Bronchial epithelial cell (primary cell): Measurements from ENCODE around the gene CERS1. TPM values are rescaled to one million over a fixed set of nuclear protein-coding genes. Genes with fewer than 3 reads are reported as not detected.

Source experiments
- DNase-seq: peaks from one replicate; pipeline ENCODE4 v3.0.0-alpha.2; 2010; ENCODE audit warnings: low read depth
- FAIRE-seq: peaks from 2 replicates; lab custom pipeline; 2011; peaks lifted over from hg19 to GRCh38; lab: Jason Lieb, UNC
- H3K27me3 ChIP-seq: 2 replicates; pipeline ENCODE4 v1.5.1; 2011; ENCODE audit warnings: low read length; ENCODE audit not compliant: control insufficient read depth, insufficient read depth
- H3K36me3 ChIP-seq: 2 replicates; pipeline ENCODE4 v1.5.1; 2011; ENCODE audit warnings: low read length; ENCODE audit not compliant: control insufficient read depth, insufficient read depth
- H3K4me3 ChIP-seq: 2 replicates; pipeline ENCODE4 v1.5.1; 2011; ENCODE audit warnings: mild to moderate bottlenecking, low read depth, low read length, control low read depth
- total RNA-seq: library from RNA; depleted of rRNA; stranded (reverse); fragments of >200 nt; gene quantifications from 2 replicates; pipeline ENCODE4 v1.2.1, GENCODE V29; 2014
- TF ChIP-seq, protein P1 (sequence below): IDR thresholded peaks from 2 replicates; pipeline ENCODE4 v1.5.1; 2011; ENCODE audit warnings: mild to moderate bottlenecking, moderate library complexity, low read length, control low read depth, inconsistent platforms; ENCODE audit not compliant: insufficient read depth, severe bottlenecking

The CERS1 gene
- total RNA-seq, 1 donor from 2014 or later, result 0.26 TPM

DNA sequence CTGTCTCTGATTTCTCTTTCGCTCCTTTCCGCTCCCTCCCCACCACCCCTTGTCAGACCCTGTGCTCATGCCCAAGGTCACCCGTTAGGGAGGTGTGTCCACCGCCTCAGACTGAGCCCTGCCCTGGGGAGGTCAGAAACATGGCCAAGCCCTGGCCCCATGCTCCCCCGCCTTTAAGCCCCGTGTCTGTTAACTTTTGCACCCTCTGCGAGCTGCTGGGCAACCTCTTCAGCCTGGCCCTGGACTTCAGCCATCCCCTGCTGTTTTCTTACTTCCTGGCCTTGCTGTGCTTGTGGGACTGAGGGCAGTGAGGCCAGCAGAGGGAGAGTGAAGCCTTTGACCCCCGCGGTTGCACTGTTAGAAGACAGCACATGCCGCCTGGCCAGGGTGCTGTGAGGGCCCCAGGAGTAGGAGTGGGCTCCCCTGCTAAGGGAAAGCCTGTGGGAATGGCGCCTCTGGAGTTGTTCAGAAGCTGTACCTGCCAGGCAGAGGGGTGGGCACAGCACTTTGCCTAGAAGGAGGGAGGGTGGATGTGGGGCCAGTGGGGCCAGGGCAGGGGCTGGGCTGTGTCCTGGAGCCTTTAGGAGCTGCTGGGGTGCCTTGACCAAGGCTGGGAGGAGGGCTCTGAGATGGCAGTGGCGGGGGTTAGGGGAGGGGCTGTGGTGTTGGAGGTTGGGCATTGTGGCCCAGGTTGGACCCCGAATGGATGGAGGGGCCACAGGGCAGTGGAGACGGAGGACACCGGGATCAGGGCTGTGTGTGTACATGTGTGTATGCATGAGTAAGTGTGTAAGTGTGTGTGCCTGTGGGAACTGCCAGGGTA lies 56.3 kb downstream of the CERS1 start:
- TF ChIP-seq, protein P1, sequence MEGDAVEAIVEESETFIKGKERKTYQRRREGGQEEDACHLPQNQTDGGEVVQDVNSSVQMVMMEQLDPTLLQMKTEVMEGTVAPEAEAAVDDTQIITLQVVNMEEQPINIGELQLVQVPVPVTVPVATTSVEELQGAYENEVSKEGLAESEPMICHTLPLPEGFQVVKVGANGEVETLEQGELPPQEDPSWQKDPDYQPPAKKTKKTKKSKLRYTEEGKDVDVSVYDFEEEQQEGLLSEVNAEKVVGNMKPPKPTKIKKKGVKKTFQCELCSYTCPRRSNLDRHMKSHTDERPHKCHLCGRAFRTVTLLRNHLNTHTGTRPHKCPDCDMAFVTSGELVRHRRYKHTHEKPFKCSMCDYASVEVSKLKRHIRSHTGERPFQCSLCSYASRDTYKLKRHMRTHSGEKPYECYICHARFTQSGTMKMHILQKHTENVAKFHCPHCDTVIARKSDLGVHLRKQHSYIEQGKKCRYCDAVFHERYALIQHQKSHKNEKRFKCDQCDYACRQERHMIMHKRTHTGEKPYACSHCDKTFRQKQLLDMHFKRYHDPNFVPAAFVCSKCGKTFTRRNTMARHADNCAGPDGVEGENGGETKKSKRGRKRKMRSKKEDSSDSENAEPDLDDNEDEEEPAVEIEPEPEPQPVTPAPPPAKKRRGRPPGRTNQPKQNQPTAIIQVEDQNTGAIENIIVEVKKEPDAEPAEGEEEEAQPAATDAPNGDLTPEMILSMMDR, result no peak
- no peak for FAIRE-seq
- H3K27me3 ChIP-seq, result no peaks in the 10 kb centered on the region
- no peak for DNase-seq
- H3K4me3 ChIP-seq, result no peak overlapping the region
- peaks cover 8% of the 10 kb centered on the region for H3K36me3 ChIP-seq

DNA sequence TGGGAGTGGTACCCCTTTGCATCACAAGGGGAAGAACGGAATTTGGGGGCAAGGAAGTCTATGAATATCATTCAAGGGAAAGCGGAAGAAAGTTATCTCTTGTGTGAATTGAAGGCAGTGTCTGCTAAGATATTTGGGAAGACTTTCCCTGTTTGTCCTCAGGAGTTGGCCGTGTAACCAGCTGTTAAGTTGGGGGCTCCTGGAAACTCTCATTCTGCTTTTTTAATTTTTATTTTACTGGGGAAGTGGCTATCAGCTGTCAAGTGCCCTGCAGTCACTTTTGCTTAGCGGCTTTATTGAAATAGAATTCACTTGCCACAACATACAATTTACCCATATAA lies 61.3 kb downstream of the CERS1 start:
- TF ChIP-seq, protein P1, result no peak
- no peak overlapping the region for H3K4me3 ChIP-seq
- DNase-seq (no peak), FAIRE-seq (no peak)
- peaks cover 2% of the 10 kb centered on the region for H3K36me3 ChIP-seq
- no peaks in the 10 kb centered on the region for H3K27me3 ChIP-seq

DNA sequence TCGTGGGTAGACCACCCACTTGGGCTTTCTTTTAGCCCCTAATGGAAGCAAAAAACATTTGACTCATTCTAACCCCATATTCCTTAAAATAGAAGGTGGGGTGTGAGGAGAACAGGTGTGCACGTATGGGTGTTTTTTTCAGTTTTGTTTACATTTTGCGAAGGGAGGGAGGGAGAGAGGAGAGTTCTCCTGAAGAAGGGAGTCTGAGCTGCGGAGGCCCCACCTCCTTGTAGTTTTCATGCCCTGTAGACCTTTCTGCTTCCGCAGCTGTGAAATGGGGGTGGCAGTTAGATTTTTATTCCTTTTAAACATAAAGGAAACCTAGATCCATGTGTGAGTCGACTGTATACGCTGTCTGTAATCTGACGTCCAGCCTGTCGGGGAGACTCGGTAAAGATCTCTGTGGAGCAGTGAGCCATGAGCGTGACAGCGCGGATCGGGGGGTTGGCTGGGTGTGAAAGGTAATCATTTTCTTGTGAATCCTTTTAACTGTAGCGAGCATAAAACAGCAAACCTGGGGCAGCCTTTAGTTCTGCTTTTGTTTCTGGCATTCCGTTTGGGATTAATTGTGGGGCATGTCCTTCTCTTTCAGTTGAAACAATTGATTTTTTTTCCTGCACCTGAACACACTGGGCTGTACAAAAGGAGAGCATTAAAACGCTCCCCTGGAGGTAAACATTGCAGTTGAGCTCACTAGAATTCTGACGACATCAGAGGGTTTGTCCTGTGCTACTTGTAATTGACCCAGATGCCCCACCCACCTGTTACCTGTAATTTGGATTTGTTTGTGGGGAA lies 61.9 kb downstream of the CERS1 start:
- Histone ChIP-seq H3K36me3 (peaks cover 2% of the 10 kb centered on the region), H3K4me3 (peak overlapping the region; percentile 65), H3K27me3 (no peaks in the 10 kb centered on the region)
- TF ChIP-seq, protein P1, result no peak
- FAIRE-seq, result no peak
- no peak for DNase-seq

DNA sequence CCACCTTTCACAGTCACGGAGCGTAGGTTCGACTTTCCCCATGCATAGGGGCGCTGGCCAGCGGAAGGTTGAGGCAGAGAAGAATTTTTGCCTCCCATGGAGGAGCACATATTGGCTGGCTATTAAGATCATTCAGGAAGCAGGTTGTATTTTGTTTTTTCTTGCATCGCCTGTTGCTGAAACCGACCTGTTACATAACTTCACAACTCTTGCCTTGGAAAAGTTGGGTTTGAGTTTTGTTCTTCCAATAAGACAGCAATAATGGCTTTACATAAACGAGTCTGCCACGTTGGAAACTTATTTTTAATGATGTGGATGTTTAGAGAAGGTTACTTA lies 62.8 kb downstream of the CERS1 start:
- peaks cover 2% of the 10 kb centered on the region for H3K36me3 ChIP-seq
- DNase-seq, result no peak
- no peak for FAIRE-seq
- TF ChIP-seq, protein P1, result no peak
- no peaks in the 10 kb centered on the region for H3K27me3 ChIP-seq
- H3K4me3 ChIP-seq, result peak overlapping the region; percentile 65

DNA sequence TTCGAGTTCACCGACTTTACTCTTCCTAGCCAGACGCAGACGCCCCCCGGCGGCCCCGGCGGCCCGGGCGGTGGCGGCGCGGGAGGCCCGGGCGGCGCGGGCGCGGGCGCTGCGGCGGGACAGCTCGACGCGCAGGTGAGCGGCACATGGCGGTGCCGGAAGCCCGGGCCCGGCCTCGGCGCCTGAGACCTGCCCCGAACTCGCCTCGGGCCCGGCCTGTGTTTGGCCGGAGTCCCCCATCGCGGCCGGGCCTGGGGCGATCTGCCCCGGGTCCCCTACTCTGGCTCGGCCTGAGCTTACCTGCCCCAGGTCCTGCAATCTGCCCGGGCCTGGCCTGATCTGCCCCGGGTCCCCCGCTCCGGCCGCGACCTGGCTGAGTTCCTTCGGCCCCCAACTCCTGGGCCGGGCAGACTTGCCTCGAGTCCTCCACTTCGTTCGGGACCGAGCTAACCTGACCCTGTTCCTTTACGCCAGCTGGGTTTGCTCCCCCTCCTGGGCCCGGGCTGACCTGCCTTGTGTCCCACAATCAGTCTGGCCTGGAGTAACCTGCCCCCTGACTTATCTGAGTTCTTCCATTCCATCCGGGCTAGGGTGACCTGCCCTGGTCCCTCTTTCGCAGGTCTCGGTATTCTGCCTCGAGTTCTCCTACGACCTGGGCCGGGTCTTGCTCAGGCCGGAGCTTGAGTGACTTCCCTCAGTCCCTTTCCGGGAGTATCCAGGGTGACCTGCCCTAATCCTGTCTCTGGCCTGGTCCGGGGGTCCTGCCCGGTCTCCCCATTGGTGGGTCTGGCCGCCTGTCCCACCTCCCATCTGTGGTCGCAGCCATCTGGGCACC lies 63.4 kb downstream of the CERS1 start:
- peaks cover 2% of the 10 kb centered on the region for H3K36me3 ChIP-seq
- no peak for DNase-seq
- TF ChIP-seq, protein P1, result peak; percentile 32
- H3K27me3 ChIP-seq, result no peaks in the 10 kb centered on the region
- no peak for FAIRE-seq
- peak overlapping the region; percentile 65 for H3K4me3 ChIP-seq
